ENCODE results near the gene FGFR2. TPM values are rescaled to one million over a fixed set of nuclear protein-coding genes. Genes with fewer than 3 reads are reported as not detected.

Gene FGFR2
- total and polyA plus RNA-seq, 9 of the 15 experiments (the other 6 are each of a cell fraction or from before 2014, with no cell fraction given): 0.20 TPM; not detected in 8

- FAIRE-seq (no peak), ATAC-seq (no peak), DNase-seq (ENCODE audit: extremely low read depth in 1 of 4, low spot score in 3 of 4) (no peak)
- in situ Hi-C loops (cut with MboI) (no loop called here), intact Hi-C loops (cut with micrococcal nuclease) (no loop called here)
- no peak overlapping the region for H3K4me3 ChIP-seq
- WGBS (ENCODE audit: insufficient coverage, low coverage, missing lambda C conversion rate): 0% methylated on average over 15 of the region's 17 CpGs
- H3K9me1 ChIP-seq (ENCODE audit: control insufficient read depth, insufficient read depth, low read length): no peaks in the 10 kb centered on the region
- no peak overlapping the region for H2AFZ ChIP-seq (ENCODE audit: low read depth, low read length)
- ChIA-PET CTCF (ENCODE audit: low intra/inter-chr PET ratio) (no interaction called here), POLR2A (no interaction called here)
- H3K9me3 ChIP-seq (replicated peaks; ENCODE audit: control insufficient read depth, insufficient read depth, low read depth, low read length): no peaks in the 10 kb centered on the region
- BruUV-seq (replicated peaks): no TSS peak
- no peaks in the 10 kb centered on the region for H3K4me1 ChIP-seq (replicated peaks in 1 of 2; ENCODE audit: control insufficient read depth in 2 of 2, insufficient read depth in 2 of 2, low read length in 2 of 2)
- no peak overlapping the region for H3K9ac ChIP-seq (ENCODE audit: insufficient read depth in 1 of 2, low read depth in 2 of 2, low read length in 2 of 2)
- H3K79me2 ChIP-seq (ENCODE audit: control insufficient read depth, insufficient read depth, low read length): no peaks in the 10 kb centered on the region
- no peaks in the 10 kb centered on the region for H4K20me1 ChIP-seq (replicated peaks; ENCODE audit: control insufficient read depth, insufficient read depth, low read length)
- H3K27ac ChIP-seq (ENCODE audit: extremely low read depth, low read depth, low read length): no peak overlapping the region
- no peaks in the 10 kb centered on the region for H3K36me3 ChIP-seq (ENCODE audit: control insufficient read depth, insufficient read depth, low read length)
- peaks cover 2 to 15% of the 10 kb centered on the region in 2 experiments; a peak in 2 of 5 replicates for H3K27me3 ChIP-seq (ENCODE audit: control insufficient read depth in 2 of 2, insufficient read depth in 2 of 2, low read length in 2 of 2)
- H3K4me2 ChIP-seq (ENCODE audit: insufficient read depth, low read length): no peak overlapping the region
- TF ChIP-seq PML (IDR thresholded peaks at IDR 0.05; ENCODE audit: low read length) (no peak), LARP7 (IDR thresholded peaks at IDR 0.05) (no peak), POLR2AphosphoS5 (IDR thresholded peaks at IDR 0.05; ENCODE audit: control insufficient read depth, insufficient read depth, low read depth, low read length) (no peak), ZNF140 (CRISPR knock-in tag; IDR thresholded peaks at IDR 0.05) (no peak), ZBTB11 (CRISPR knock-in tag; IDR thresholded peaks at IDR 0.05) (no peak), SREBF1 (IDR thresholded peaks at IDR 0.05; ENCODE audit: borderline replicate concordance, low read depth, low read length) (no peak), NR2C2 (CRISPR knock-in tag; IDR thresholded peaks at IDR 0.05) (no peak), NR2C2 (tag; IDR thresholded peaks at IDR 0.05) (no peak), RUNX1 (IDR thresholded peaks at IDR 0.05; ENCODE audit: low read depth) (no peak), CBFB (CRISPR knock-in tag; IDR thresholded peaks at IDR 0.05) (no peak), NFRKB (IDR thresholded peaks at IDR 0.05; ENCODE audit: low read depth) (no peak), PBX2 (CRISPR knock-in tag; IDR thresholded peaks at IDR 0.05; ENCODE audit: low read depth) (no peak), PBX2 (tag; conservative IDR thresholded peaks at IDR 0.05; ENCODE audit: low read depth) (no peak), ZBTB7A (IDR thresholded peaks at IDR 0.05; ENCODE audit: borderline replicate concordance, control insufficient read depth, low read depth, low read length) (no peak), HLTF (IDR thresholded peaks at IDR 0.05) (no peak), HDGF (IDR thresholded peaks at IDR 0.05) (no peak), ZNF511 (CRISPR knock-in tag; IDR thresholded peaks at IDR 0.05) (no peak), BCOR (IDR thresholded peaks at IDR 0.05) (no peak)
These were observed 74.0 kb downstream of the FGFR2 start for GRCh38 chr10:121524157-121524817.
